GM12892 (cell line): ENCODE measurements around the gene SYTL2.

Source experiments
- POLR2A ChIP-seq: IDR thresholded peaks from 2 replicates; pipeline ENCODE4 v1.6.1; 2011; ENCODE audit warnings: low read depth, low read length, control low read depth
- POLR2AphosphoS5 ChIP-seq: IDR thresholded peaks from 2 replicates; pipeline ENCODE4 v1.6.1; 2011; ENCODE audit warnings: low read depth, low read length, control low read depth

- no peak for TF ChIP-seq POLR2A
- TF ChIP-seq POLR2AphosphoS5 = no peak
These were observed 1.1 kb downstream of the SYTL2 start for GRCh38 chr11:85809863-85810262.
